ENCODE measurements around the gene FER.
"Not testable (repeated sequence)": the region's sequence is repeated elsewhere in the genome, so short reads cannot be mapped to it uniquely, and the experiment has no call there.

FER gene

DNA sequence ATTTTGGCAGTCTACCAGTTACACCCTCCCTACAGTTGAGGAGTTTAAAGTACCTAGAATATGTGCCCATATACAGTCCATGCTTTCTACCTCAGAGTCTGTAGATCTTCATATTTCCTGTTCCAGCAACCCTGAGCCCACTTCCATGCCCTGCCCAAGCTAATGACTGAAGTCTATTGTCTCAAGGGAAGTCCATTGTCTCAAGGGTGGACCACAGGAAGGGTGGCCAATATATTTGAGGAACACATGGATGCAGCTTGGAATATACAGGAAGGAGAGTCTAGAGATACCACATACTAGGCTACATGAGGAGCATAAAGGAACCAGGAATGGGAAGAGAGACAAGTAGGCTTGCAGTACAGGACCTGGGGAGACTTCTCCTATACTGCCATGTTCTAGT lies 274.4 kb downstream of the FER start:
- no peaks in the 10 kb centered on the region for H3K36me3 ChIP-seq (ENCODE audit: insufficient read depth, low read length)
- H3K27ac ChIP-seq (ENCODE audit: low read depth, low read length) = no peak overlapping the region

DNA sequence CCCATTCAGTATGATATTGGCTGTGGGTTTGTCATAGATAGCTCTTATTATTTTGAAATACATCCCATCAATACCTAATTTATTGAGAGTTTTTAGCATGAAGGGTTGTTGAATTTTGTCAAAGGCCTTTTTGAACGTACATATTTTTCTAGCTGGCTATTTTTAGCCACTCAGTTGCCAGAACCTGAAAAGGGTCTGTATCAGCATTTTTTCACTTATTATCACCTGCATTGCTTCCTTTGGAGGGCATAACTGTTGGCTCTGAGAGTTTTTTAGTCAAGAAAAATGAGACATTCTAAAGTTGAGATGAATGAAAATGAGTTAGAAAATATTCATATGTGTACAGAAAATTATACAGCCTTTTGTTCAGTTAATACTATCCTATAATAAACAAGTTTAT lies 278.0 kb downstream of the FER start:
- H3K27me3 ChIP-seq (ENCODE audit: control insufficient read depth in 1 of 2, insufficient read depth in 2 of 2, low read length in 2 of 2); H3K9me3 ChIP-seq (ENCODE audit: low read length); H3K27ac ChIP-seq (ENCODE audit: low read depth, low read length); H3K9ac ChIP-seq (ENCODE audit: low read length); H3K36me3 ChIP-seq (ENCODE audit: insufficient read depth, low read length); H3K4me1 ChIP-seq (ENCODE audit: insufficient read depth, low read length); H3K4me3 ChIP-seq (ENCODE audit: low read depth in 1 of 2, low read length in 2 of 2): not testable (repeated sequence)

More for the DNA sequence above, 274.4 kb downstream of the FER start:
- Histone ChIP-seq H3K27me3 (ENCODE audit: control insufficient read depth in 1 of 2, insufficient read depth in 2 of 2, low read length in 2 of 2) (no peaks in the 10 kb centered on the region), H3K9me3 (ENCODE audit: low read length) (no peaks in the 10 kb centered on the region), H3K4me3 (ENCODE audit: low read depth in 1 of 2, low read length in 2 of 2) (no peak overlapping the region), H3K4me1 (ENCODE audit: insufficient read depth, low read length) (no peaks in the 10 kb centered on the region), H3K9ac (ENCODE audit: low read length) (no peak overlapping the region)

DNA sequence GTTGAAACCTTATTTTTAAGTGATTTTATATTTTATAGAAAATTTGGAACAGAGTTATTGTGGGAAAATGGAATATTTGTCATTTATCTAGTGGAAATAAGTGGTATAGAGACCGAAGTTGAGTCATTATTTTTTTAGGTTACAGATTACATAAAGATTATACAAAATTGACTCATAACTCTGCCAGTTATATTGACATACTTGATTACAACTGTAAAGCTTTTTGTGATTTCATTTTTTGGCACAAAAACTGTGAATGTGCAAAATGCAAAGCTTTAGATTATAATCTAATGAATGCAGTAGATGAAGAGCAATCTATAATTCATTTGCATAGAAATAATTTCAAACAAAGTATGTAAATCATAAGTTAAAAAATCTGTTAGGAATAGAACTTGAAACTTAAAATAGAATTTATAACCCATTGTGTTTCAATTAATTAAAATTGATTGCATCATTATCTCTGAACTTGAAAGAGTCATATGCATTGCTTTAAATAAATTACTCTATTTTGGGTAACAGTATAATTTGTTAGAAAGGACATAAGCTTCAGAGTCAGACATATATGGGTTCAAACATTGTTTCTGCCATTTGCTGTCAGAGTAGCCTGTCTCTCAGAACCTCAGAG lies 280.4 kb downstream of the FER start:
- H3K9ac ChIP-seq (ENCODE audit: low read length) = no peak overlapping the region

DNA sequence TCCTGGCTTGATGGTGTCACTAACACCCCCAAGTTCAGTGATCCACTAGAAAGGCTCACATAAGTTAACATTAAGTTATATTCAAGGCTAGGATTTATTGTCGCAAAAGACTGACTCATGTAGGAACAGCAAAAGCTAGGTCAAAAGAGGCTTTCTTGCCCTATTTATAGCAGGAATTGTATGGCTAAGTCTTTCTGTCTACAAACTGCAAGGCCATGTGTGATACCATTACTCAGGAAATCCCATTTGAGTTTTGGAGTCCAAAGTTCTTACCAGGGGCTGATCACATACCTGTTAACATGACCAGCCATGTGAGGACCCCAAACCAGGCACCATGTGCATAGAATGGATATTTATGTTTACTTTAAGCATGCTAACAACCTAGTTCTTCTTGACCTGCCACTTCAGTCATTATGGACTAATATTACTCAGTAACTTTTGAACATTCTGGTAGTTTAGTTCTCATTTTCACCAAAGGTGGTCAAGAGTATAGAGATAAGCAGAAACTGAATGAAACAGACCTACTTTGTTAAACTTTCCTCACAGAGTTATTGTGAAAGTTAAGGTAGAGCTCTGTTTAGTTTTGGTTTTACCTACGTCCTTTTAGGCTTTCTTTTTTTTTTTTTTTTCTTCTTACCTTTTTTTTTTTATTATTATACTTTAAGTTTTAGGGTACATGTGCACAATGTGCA lies 281.1 kb downstream of the FER start:
- Histone ChIP-seq H3K27me3 (ENCODE audit: control insufficient read depth in 1 of 2, insufficient read depth in 2 of 2, low read length in 2 of 2) (no peaks in the 10 kb centered on the region), H3K36me3 (ENCODE audit: insufficient read depth, low read length) (no peaks in the 10 kb centered on the region), H3K4me1 (ENCODE audit: insufficient read depth, low read length) (no peaks in the 10 kb centered on the region), H3K9ac (ENCODE audit: low read length) (no peak overlapping the region), H3K9me3 (ENCODE audit: low read length) (no peaks in the 10 kb centered on the region), H3K27ac (ENCODE audit: low read depth, low read length) (no peak overlapping the region), H3K4me3 (ENCODE audit: low read depth in 1 of 2, low read length in 2 of 2) (no peak overlapping the region)

More for the DNA sequence above, 280.4 kb downstream of the FER start:
- no peaks in the 10 kb centered on the region for H3K36me3 ChIP-seq (ENCODE audit: insufficient read depth, low read length)
- no peaks in the 10 kb centered on the region for H3K9me3 ChIP-seq (ENCODE audit: low read length)
- H3K27ac ChIP-seq (ENCODE audit: low read depth, low read length) = no peak overlapping the region
- no peaks in the 10 kb centered on the region for H3K27me3 ChIP-seq (ENCODE audit: control insufficient read depth in 1 of 2, insufficient read depth in 2 of 2, low read length in 2 of 2)
- no peaks in the 10 kb centered on the region for H3K4me1 ChIP-seq (ENCODE audit: insufficient read depth, low read length)
- no peak overlapping the region for H3K4me3 ChIP-seq (ENCODE audit: low read depth in 1 of 2, low read length in 2 of 2)

DNA sequence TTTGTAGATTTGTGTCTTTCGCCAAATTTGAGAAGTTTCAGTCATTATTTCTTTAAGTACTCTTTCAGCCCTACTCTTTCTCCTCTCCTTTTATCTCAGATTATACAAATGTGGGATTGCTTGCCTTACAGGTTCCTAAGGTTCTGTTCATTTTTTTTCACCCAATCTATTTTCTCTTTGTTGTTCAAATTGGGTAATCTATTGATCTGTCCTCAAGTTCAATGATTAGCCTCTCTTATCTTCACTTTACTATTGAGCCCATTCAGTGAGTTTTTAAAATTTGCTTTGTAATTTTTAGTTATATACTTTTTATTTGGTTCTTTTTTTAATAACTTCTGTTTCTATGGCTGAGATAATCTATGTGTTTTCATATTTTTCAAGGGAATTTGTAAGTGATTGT lies 282.1 kb downstream of the FER start:
- H3K4me3 ChIP-seq (ENCODE audit: low read depth in 1 of 2, low read length in 2 of 2) = no peak overlapping the region
- H3K36me3 ChIP-seq (ENCODE audit: insufficient read depth, low read length) = no peaks in the 10 kb centered on the region
- H3K27me3 ChIP-seq (ENCODE audit: control insufficient read depth in 1 of 2, insufficient read depth in 2 of 2, low read length in 2 of 2) = no peaks in the 10 kb centered on the region
- no peak overlapping the region for H3K9ac ChIP-seq (ENCODE audit: low read length)
- no peaks in the 10 kb centered on the region for H3K4me1 ChIP-seq (ENCODE audit: insufficient read depth, low read length)
- no peaks in the 10 kb centered on the region for H3K9me3 ChIP-seq (ENCODE audit: low read length)
- H3K27ac ChIP-seq (ENCODE audit: low read depth, low read length) = no peak overlapping the region

DNA sequence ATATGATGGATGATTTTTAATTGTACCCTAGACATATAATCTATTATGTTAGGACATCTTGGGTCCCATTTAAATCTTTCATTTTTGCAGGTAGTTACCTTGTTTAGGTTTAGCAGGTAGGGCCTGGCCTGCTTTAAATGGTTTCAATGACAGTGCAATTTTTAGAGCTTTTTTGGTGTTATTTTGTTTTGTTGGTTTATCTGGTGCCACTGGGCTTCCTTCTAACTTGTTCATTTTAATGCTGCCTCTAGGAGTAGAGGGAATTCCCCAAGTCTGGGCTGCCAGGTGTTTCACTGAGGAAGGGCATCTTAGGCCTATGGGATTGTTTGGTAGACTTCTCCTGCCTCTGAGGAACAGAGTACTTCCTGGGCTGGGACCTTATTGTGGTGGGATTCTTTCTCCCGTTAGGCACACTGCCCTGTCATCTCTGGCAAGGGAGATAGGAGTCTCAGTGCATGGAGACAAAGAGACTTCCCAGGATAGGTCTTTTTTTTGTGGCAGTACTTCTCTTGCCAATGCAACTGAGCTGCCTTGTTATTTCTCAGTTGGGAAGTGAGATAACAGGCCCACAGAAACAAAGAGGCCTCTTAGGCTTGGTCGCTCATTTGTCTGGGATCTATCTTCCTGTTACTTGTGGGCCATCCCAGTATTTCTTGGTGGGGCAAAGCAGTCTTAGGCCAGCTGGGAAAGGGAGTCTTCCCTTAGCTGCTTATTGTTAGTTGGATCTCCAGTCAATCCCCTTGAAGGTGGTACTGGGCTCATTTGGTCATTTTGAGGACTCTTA lies 282.9 kb downstream of the FER start:
- H3K4me3 ChIP-seq (ENCODE audit: low read depth in 1 of 2, low read length in 2 of 2) = no peak overlapping the region
- H3K27me3 ChIP-seq (ENCODE audit: control insufficient read depth in 1 of 2, insufficient read depth in 2 of 2, low read length in 2 of 2) = no peaks in the 10 kb centered on the region
- no peak overlapping the region for H3K27ac ChIP-seq (ENCODE audit: low read depth, low read length)
- H3K9ac ChIP-seq (ENCODE audit: low read length) = no peak overlapping the region
- H3K9me3 ChIP-seq (ENCODE audit: low read length) = no peaks in the 10 kb centered on the region
- H3K4me1 ChIP-seq (ENCODE audit: insufficient read depth, low read length) = no peaks in the 10 kb centered on the region
- no peaks in the 10 kb centered on the region for H3K36me3 ChIP-seq (ENCODE audit: insufficient read depth, low read length)

DNA sequence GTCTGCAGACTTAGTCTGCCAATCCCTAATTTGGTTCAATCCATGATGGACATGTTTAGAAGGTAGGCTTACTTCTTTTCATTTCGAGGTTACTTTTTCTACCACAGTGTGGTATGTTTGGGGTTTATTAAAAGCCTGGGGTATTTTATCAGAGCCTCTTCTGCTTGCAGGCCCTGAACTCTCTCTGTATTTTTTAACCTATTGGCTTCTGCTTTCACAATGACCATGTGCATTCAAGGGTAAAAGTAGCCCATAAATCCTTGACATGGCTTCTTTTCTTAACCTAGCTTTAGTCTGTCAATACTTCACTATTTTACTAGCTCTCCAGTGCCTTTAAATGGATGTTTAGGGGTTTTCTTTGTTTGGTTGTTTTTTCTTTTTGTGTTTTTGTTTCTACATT lies 286.6 kb downstream of the FER start:
- no peaks in the 10 kb centered on the region for H3K9me3 ChIP-seq (ENCODE audit: low read length)
- no peak overlapping the region for H3K27ac ChIP-seq (ENCODE audit: low read depth, low read length)
- no peaks in the 10 kb centered on the region for H3K36me3 ChIP-seq (ENCODE audit: insufficient read depth, low read length)
- H3K4me3 ChIP-seq (ENCODE audit: low read depth in 1 of 2, low read length in 2 of 2) = no peak overlapping the region
- no peaks in the 10 kb centered on the region for H3K4me1 ChIP-seq (ENCODE audit: insufficient read depth, low read length)
- no peaks in the 10 kb centered on the region for H3K27me3 ChIP-seq (ENCODE audit: control insufficient read depth in 1 of 2, insufficient read depth in 2 of 2, low read length in 2 of 2)
- no peak overlapping the region for H3K9ac ChIP-seq (ENCODE audit: low read length)

DNA sequence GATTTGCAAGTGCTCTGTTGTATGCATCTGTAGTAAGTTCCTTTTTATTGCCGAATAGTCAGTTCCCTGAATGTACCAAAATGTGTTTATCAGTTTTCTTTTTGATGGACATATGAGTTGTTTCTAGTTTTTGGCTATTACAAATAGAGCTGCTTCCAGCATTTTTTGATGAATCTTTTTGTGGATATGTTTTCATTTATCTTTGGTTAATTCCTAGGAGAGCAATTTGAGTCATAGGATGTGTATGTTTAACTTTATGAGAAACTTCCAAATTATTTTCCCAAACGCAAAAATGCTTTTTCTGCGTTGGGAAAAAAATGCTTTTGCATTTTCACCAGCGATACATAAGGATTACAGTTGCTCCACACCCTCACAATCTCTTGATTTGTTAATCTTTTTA lies 287.7 kb downstream of the FER start:
- H3K27ac ChIP-seq (ENCODE audit: low read depth, low read length) = no peak overlapping the region
- H3K4me1 ChIP-seq (ENCODE audit: insufficient read depth, low read length) = no peaks in the 10 kb centered on the region
- H3K9me3 ChIP-seq (ENCODE audit: low read length) = no peaks in the 10 kb centered on the region
- no peaks in the 10 kb centered on the region for H3K27me3 ChIP-seq (ENCODE audit: control insufficient read depth in 1 of 2, insufficient read depth in 2 of 2, low read length in 2 of 2)
- H3K4me3 ChIP-seq (ENCODE audit: low read depth in 1 of 2, low read length in 2 of 2) = no peak overlapping the region
- no peak overlapping the region for H3K9ac ChIP-seq (ENCODE audit: low read length)
- no peaks in the 10 kb centered on the region for H3K36me3 ChIP-seq (ENCODE audit: insufficient read depth, low read length)

DNA sequence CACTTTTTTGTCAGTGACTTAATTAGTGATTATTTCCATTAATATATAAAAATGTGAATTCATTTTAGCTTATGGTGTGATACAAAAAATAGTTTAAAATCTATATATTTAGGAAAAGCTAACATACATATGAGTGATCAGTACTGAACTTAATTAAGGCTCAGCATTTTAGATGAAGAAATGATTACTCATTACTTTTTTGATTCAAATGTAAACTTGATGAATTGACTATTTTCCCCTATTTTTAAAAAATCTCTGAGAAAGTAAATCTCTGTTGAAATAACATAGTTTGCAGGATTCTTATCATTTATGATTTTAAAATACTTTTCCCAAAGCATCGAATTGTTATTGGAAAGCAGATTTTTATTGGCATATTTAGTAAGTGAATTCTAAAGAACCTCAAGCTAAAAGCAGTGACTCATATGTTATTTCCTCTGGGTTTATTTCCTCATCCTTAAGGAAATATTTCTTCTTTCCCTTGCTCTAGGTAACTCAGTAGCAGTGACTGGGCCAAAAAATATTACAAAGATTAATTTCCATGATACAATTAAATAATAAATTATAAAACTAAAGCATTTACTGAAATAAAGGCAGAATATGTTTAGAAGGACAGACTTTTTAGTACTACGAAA lies 290.6 kb downstream of the FER start:
- no peaks in the 10 kb centered on the region for H3K27me3 ChIP-seq (ENCODE audit: control insufficient read depth in 1 of 2, insufficient read depth in 2 of 2, low read length in 2 of 2)
- H3K4me1 ChIP-seq (ENCODE audit: insufficient read depth, low read length) = no peaks in the 10 kb centered on the region
- H3K9ac ChIP-seq (ENCODE audit: low read length) = no peak overlapping the region

DNA sequence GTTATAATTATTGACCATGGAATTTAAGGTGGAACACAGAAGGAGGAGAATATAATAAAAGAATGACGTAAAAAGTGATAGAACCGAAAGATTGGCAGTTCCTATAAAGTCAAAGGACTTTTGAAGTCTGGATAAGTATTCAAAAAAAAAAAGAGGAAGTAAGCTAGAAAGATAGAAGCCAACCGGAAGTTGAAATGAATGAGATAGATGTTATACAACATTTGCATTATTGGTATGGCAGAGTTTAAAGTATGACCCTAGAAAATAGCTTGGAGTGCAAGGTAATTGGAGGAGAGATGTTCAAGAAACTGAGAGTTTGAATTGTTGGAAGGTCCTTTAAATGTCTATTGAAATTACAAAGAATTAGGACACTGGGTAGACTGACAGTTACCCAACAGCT lies 293.6 kb downstream of the FER start:
- Histone ChIP-seq H3K9me3 (ENCODE audit: low read length) (no peaks in the 10 kb centered on the region), H3K4me1 (ENCODE audit: insufficient read depth, low read length) (no peaks in the 10 kb centered on the region), H3K27ac (ENCODE audit: low read depth, low read length) (no peak overlapping the region), H3K36me3 (ENCODE audit: insufficient read depth, low read length) (no peaks in the 10 kb centered on the region), H3K27me3 (ENCODE audit: control insufficient read depth in 1 of 2, insufficient read depth in 2 of 2, low read length in 2 of 2) (no peaks in the 10 kb centered on the region), H3K4me3 (ENCODE audit: low read depth in 1 of 2, low read length in 2 of 2) (no peak overlapping the region), H3K9ac (ENCODE audit: low read length) (no peak overlapping the region)

More for the DNA sequence above, 290.6 kb downstream of the FER start:
- no peak overlapping the region for H3K27ac ChIP-seq (ENCODE audit: low read depth, low read length)
- no peaks in the 10 kb centered on the region for H3K36me3 ChIP-seq (ENCODE audit: insufficient read depth, low read length)
- no peaks in the 10 kb centered on the region for H3K9me3 ChIP-seq (ENCODE audit: low read length)
- H3K4me3 ChIP-seq (ENCODE audit: low read depth in 1 of 2, low read length in 2 of 2) = no peak overlapping the region

DNA sequence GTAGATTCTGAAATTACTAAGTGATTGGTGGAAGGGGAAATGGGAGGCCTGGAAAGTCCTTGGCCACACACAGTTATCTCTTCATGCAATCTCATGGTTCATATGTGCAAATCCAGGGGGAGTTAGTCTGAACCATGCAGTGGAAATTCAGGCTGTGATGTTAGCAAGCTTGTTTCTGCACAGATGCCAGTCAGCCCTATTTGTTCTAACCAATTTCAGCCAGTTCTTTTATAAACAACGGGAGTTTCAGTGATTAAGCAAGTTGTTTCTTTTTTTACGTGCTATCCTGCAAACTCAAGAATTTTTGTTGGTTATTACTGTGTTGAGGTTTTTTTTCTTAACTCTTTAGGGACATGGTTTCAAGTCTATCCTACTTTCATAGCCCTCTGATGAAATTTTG lies 298.0 kb downstream of the FER start:
- Histone ChIP-seq H3K27me3 (ENCODE audit: control insufficient read depth in 1 of 2, insufficient read depth in 2 of 2, low read length in 2 of 2) (no peaks in the 10 kb centered on the region), H3K36me3 (ENCODE audit: insufficient read depth, low read length) (no peaks in the 10 kb centered on the region), H3K9me3 (ENCODE audit: low read length) (no peaks in the 10 kb centered on the region), H3K9ac (ENCODE audit: low read length) (no peak overlapping the region), H3K4me1 (ENCODE audit: insufficient read depth, low read length) (no peaks in the 10 kb centered on the region), H3K4me3 (ENCODE audit: low read depth in 1 of 2, low read length in 2 of 2) (no peak overlapping the region), H3K27ac (ENCODE audit: low read depth, low read length) (no peak overlapping the region)

All from muscle layer of colon (tissue), 2 donors.